ENCODE data around the gene HEMK1. TPM values are rescaled to one million over a fixed set of nuclear protein-coding genes. Genes with fewer than 3 reads are reported as not detected.

The HEMK1 gene
- total and polyA plus RNA-seq, 2 of the 8 experiments (the other 6 are each of a cell fraction or from before 2014, with no cell fraction given) = 9.7 to 10.6 TPM

GRCh38 chr3:50637945-50638344 is 68.6 kb downstream of the HEMK1 start:
- Histone ChIP-seq H2BK120ac (replicated peaks; ENCODE audit: low read depth, low read length) (no peak overlapping the region), H2BK12ac (ENCODE audit: low read depth, low read length) (0 out of 2 replicates have a peak overlapping the region, but pooled peaks have one; percentile 17), H3K14ac (ENCODE audit: insufficient read length) (no peak overlapping the region), H3K27ac (ENCODE audit: low read depth, low read length) (no peak overlapping the region), H3K23me2 (ENCODE audit: low read depth, low read length) (0 out of 2 replicates have a peak, but pooled peaks cover 1% of the 10 kb centered on the region), H3K9me3 (ENCODE audit: insufficient read depth in 2 of 2, low read depth in 1 of 2, low read length in 1 of 2) (no peaks in the 10 kb centered on the region), H3K23ac (ENCODE audit: insufficient read length) (no peak overlapping the region), H3K4me3 (ENCODE audit: extremely low read depth in 1 of 4, insufficient read depth in 2 of 4, low read depth in 3 of 4, low read length in 4 of 4) (no peak overlapping the region), H2AK5ac (ENCODE audit: low read depth, low read length) (no peak overlapping the region; the same call in 1 of the 2 replicates), H2AFZ (ENCODE audit: low read length) (no peak overlapping the region), H2BK15ac (ENCODE audit: low read length) (no peak overlapping the region), H2BK5ac (ENCODE audit: low read depth, low read length) (no peak overlapping the region; the same call in 1 of the 2 replicates), H4K5ac (ENCODE audit: insufficient read length, low read depth, low read length) (no peak overlapping the region), H3K27me3 (replicated peaks in 1 of 4; ENCODE audit: control insufficient read depth in 3 of 4, extremely low read depth in 1 of 4, insufficient read depth in 3 of 4, low read length in 3 of 4) (no peaks in the 10 kb centered on the region), H4K20me1 (replicated peaks in 1 of 2; ENCODE audit: control insufficient read depth in 1 of 2, insufficient read depth in 2 of 2, low read length in 2 of 2) (peaks cover 3 to 19% of the 10 kb centered on the region in 2 experiments), H3K4me1 (replicated peaks in 1 of 4; ENCODE audit: control insufficient read depth in 3 of 4, insufficient read depth in 4 of 4, low read length in 3 of 4) (peaks cover 2 to 15% (median 8%) of the 10 kb centered on the region in 4 experiments; a peak in 6 of 7 replicates), H3K79me1 (ENCODE audit: low read depth, low read length) (peaks cover 16% of the 10 kb centered on the region; the same call in 1 of the 2 replicates), H3K4ac (replicated peaks; ENCODE audit: insufficient read length, low read depth, low read length) (no peak overlapping the region), H3K56ac (replicated peaks; ENCODE audit: insufficient read length, low read depth, low read length) (no peak overlapping the region), H3K4me2 (ENCODE audit: insufficient read depth in 1 of 2, low read depth in 2 of 2, low read length in 2 of 2) (no peak overlapping the region), H3K18ac (ENCODE audit: extremely low read depth, low read length) (no peak overlapping the region), H3K79me2 (ENCODE audit: control insufficient read depth in 1 of 2, insufficient read depth in 2 of 2, low read length in 2 of 2) (peaks cover 0 to 12% of the 10 kb centered on the region in 2 experiments; a peak in 1 of 4 replicates), H4K91ac (replicated peaks; ENCODE audit: insufficient read length, low read length) (no peak overlapping the region), H3K36me3 (ENCODE audit: control insufficient read depth in 2 of 4, insufficient read depth in 4 of 4, low read length in 3 of 4) (peaks cover 0 to 14% (median 0%) of the 10 kb centered on the region in 4 experiments; a peak in 3 of 8 replicates), H3K9ac (replicated peaks in 1 of 4; ENCODE audit: extremely low read depth in 1 of 4, low read depth in 3 of 4, low read length in 3 of 4) (no peak overlapping the region), H2BK20ac (ENCODE audit: low read length) (no peak overlapping the region; the same call in 1 of the 2 replicates), H4K8ac (ENCODE audit: extremely low read depth, insufficient read depth, low read length) (no peak overlapping the region)
- no peak for TF ChIP-seq SP4 (IDR thresholded peaks at IDR 0.05; ENCODE audit: low read length)
- no peak for TF ChIP-seq FOSL1 (IDR thresholded peaks at IDR 0.05; ENCODE audit: insufficient read depth, low read depth, low read length)
- TF ChIP-seq SUZ12 (IDR thresholded peaks at IDR 0.05; ENCODE audit: low read length) = no peak
- no peak for TF ChIP-seq CTBP2 (IDR thresholded peaks at IDR 0.05; ENCODE audit: borderline replicate concordance, insufficient read depth, insufficient read length, low read length)
- no peak for TF ChIP-seq NRF1 (IDR thresholded peaks at IDR 0.05; ENCODE audit: low read depth, low read length)
- TF ChIP-seq TAF7 (optimal IDR thresholded peaks at IDR 0.05; ENCODE audit: borderline replicate concordance, low read depth, low read length) = no peak
- no peak for TF ChIP-seq SP2 (IDR thresholded peaks at IDR 0.05; ENCODE audit: low read length)
- TF ChIP-seq SRF (IDR thresholded peaks at IDR 0.05; ENCODE audit: low read depth, low read length) = no peak
- no peak for TF ChIP-seq KDM5A (IDR thresholded peaks at IDR 0.05; ENCODE audit: low read length)
- TF ChIP-seq JUN (IDR thresholded peaks at IDR 0.05; ENCODE audit: low read depth, low read length) = no peak
- no peak for TF ChIP-seq BCL11A (IDR thresholded peaks at IDR 0.05; ENCODE audit: low read depth in 2 of 2, low read length in 2 of 2)
- CTCF ChIA-PET (ENCODE audit: partially characterized antibody) = interaction anchor here (1.2 to 63.8 kb wide), 3 partner anchors 12 to 672 kb away, joined by 3 to 1262 read pairs (median 1262); partner anchors contain the start of genes CISH, DOCK3 and MAPKAPK3
- DNase-seq (ENCODE audit: low read depth in 1 of 2, low spot score in 2 of 2) (no peak), FAIRE-seq (no peak)
- 87% methylated on average over 3 of the region's 3 CpGs; no CpG with 5 or more reads in 1 of the 2 experiments for WGBS, 2 experiments (ENCODE audit: extremely low coverage in 1 of 2, insufficient coverage in 1 of 2, insufficient read length in 1 of 2, insufficient replicate concordance in 2 of 2, low coverage in 1 of 2, low lambda C conversion rate in 2 of 2, missing lambda C conversion rate in 1 of 2)
- POLR2A ChIA-PET (ENCODE audit: partially characterized antibody) = interaction anchor here (0.9 to 1.3 kb wide), 2 partner anchors 10 to 12 kb away, joined by 3 to 6 read pairs; no protein-coding TSS in a partner anchor
